WTC11 (cell line): ENCODE results near the gene TSC22D2. TPM values are rescaled to one million over a fixed set of nuclear protein-coding genes. Genes with fewer than 3 reads are reported as not detected.

ENCODE experiments used
- ATAC-seq: fragments of 200-7000 bp; cut with Tn5 transposase; 2 replicates; pipeline ENCODE4 v1.10.0; 2021; ENCODE audit warnings: mild to moderate bottlenecking, moderate library complexity
- CTCF ChIA-PET: fragments of 300-600 bp; sonication (Branson Sonifier 250); formaldehyde crosslinking; loops from one replicate; lab custom pipeline; 2021; ENCODE audit warnings: antibody characterized with exemption; lab: Charles Lee
- POLR2A ChIA-PET: fragments of 350-600 bp; sonication (Branson Sonifier 250); formaldehyde crosslinking; loops from one replicate; lab custom pipeline; 2021; ENCODE audit warnings: antibody characterized with exemption; lab: Charles Lee
- DNase-seq: peaks from one replicate; pipeline ENCODE4 v3.0.0; 2021; ENCODE audit warnings: low spot score
- H3K27ac Mint-ChIP-seq: 2 replicates; pipeline ENCODE4 v1.8.0; 2021; ENCODE audit warnings: mixed read lengths
- H3K27me3 Mint-ChIP-seq: 2 replicates; pipeline ENCODE4 v1.8.0; 2021; ENCODE audit warnings: low read depth, mild to moderate bottlenecking, moderate library complexity, mixed read lengths
- H3K36me3 Mint-ChIP-seq: 2 replicates; pipeline ENCODE4 v1.8.0; 2021; ENCODE audit warnings: mixed read lengths
- H3K4me1 Mint-ChIP-seq: 2 replicates; pipeline ENCODE4 v1.8.0; 2022; ENCODE audit warnings: mixed read lengths
- H3K4me3 Mint-ChIP-seq: 2 replicates; pipeline ENCODE4 v1.8.0; 2021; ENCODE audit warnings: mild to moderate bottlenecking, moderate library complexity, mixed read lengths
- H3K9me3 Mint-ChIP-seq: 2 replicates; pipeline ENCODE4 v1.8.0; 2021; ENCODE audit warnings: mixed read lengths
- ATF1 ChIP-seq: sonication (generic); formaldehyde crosslinking; IDR thresholded peaks from 2 replicates; pipeline ENCODE4 v1.8.1; 2023; ENCODE audit warnings: mild to moderate bottlenecking, moderate library complexity, missing genetic modification reagents
- EMX1 ChIP-seq: fragments of 250-450 bp; sonication (Bioruptor Pico); IDR thresholded peaks from 2 replicates; pipeline ENCODE4 v1.8.0; 2021; ENCODE audit warnings: mild to moderate bottlenecking
- ESRRA ChIP-seq: sonication (generic); formaldehyde crosslinking; IDR thresholded peaks from 2 replicates; pipeline ENCODE4 v1.8.1; 2022; ENCODE audit warnings: mild to moderate bottlenecking, missing genetic modification reagents, borderline replicate concordance
- MXD4 ChIP-seq: fragments of 250-450 bp; sonication (Bioruptor Pico); IDR thresholded peaks from 2 replicates; pipeline ENCODE4 v1.8.0; 2021; ENCODE audit warnings: mild to moderate bottlenecking, moderate library complexity, borderline replicate concordance
- NFATC4 ChIP-seq: fragments of 250-450 bp; sonication (Bioruptor Pico); IDR thresholded peaks from 2 replicates; pipeline ENCODE4 v1.9.0; 2021; ENCODE audit warnings: mild to moderate bottlenecking
- NR3C1 ChIP-seq: sonication (generic); formaldehyde crosslinking; conservative IDR thresholded peaks from 2 replicates; pipeline ENCODE4 v1.8.1; 2023; ENCODE audit warnings: low read depth, mild to moderate bottlenecking, missing genetic modification reagents
- TEAD1 ChIP-seq: sonication (generic); formaldehyde crosslinking; IDR thresholded peaks from 2 replicates; pipeline ENCODE4 v1.8.0; 2022; ENCODE audit warnings: mild to moderate bottlenecking, missing genetic modification reagents
- TEAD4 ChIP-seq: sonication (generic); formaldehyde crosslinking; IDR thresholded peaks from 2 replicates; pipeline ENCODE4 v1.8.0; 2022; ENCODE audit warnings: mild to moderate bottlenecking, missing genetic modification reagents
- ZNF138 ChIP-seq: sonication (generic); formaldehyde crosslinking; conservative IDR thresholded peaks from 2 replicates; pipeline ENCODE4 v1.8.1; 2022; ENCODE audit warnings: mild to moderate bottlenecking, moderate library complexity, missing genetic modification reagents
- ZNF219 ChIP-seq: sonication (generic); formaldehyde crosslinking; IDR thresholded peaks from 2 replicates; pipeline ENCODE4 v1.8.0; 2023; ENCODE audit warnings: missing genetic modification reagents, mild to moderate bottlenecking, borderline replicate concordance
- ZNF232 ChIP-seq: sonication (generic); formaldehyde crosslinking; IDR thresholded peaks from 2 replicates; pipeline ENCODE4 v1.8.0; 2022; ENCODE audit warnings: mild to moderate bottlenecking, missing genetic modification reagents
- ZNF317 ChIP-seq: sonication (generic); formaldehyde crosslinking; IDR thresholded peaks from 2 replicates; pipeline ENCODE4 v1.8.1; 2023; ENCODE audit warnings: low read depth, mild to moderate bottlenecking, moderate library complexity, missing genetic modification reagents, borderline replicate concordance
- ZNF671 ChIP-seq: fragments of 250-450 bp; sonication (Bioruptor Pico); IDR thresholded peaks from 2 replicates; pipeline ENCODE4 v1.8.0; 2021; ENCODE audit warnings: mild to moderate bottlenecking
- total RNA-seq: library from RNA; stranded (reverse); gene quantifications from 3 replicates; pipeline ENCODE4 v1.2.3, GENCODE V29; 2021
- TF ChIP-seq, protein P1 (sequence below): sonication (generic); formaldehyde crosslinking; IDR thresholded peaks from 2 replicates; pipeline ENCODE4 v1.8.1; 2023; ENCODE audit warnings: mild to moderate bottlenecking, missing genetic modification reagents, moderate library complexity
- TF ChIP-seq, protein P2 (sequence below): sonication (generic); formaldehyde crosslinking; IDR thresholded peaks from 2 replicates; pipeline ENCODE4 v1.8.1; 2022; ENCODE audit warnings: mild to moderate bottlenecking, missing genetic modification reagents, moderate library complexity, borderline replicate concordance
- TF ChIP-seq, protein P3 (sequence below): sonication (generic); formaldehyde crosslinking; IDR thresholded peaks from 2 replicates; pipeline ENCODE4 v1.8.1; 2022; ENCODE audit warnings: low read depth, mild to moderate bottlenecking, moderate library complexity, missing genetic modification reagents, borderline replicate concordance
- TF ChIP-seq, protein P4 (sequence below): sonication (generic); formaldehyde crosslinking; IDR thresholded peaks from 2 replicates; pipeline ENCODE4 v1.8.1; 2023; ENCODE audit warnings: mild to moderate bottlenecking, moderate library complexity, missing genetic modification reagents
- TF ChIP-seq, protein P5 (sequence below): sonication (generic); formaldehyde crosslinking; IDR thresholded peaks from 2 replicates; pipeline ENCODE4 v1.8.1; 2022; ENCODE audit warnings: missing genetic modification reagents, borderline replicate concordance
- TF ChIP-seq, protein P6 (sequence below): sonication (generic); formaldehyde crosslinking; IDR thresholded peaks from 2 replicates; pipeline ENCODE4 v1.8.0; 2022; ENCODE audit warnings: mild to moderate bottlenecking, missing genetic modification reagents
- TF ChIP-seq, protein P7 (sequence below): fragments of 200-600 bp; IDR thresholded peaks from 2 replicates; pipeline ENCODE4 v1.8.0; 2022; ENCODE audit warnings: antibody characterized with exemption
- TF ChIP-seq, protein P8 (sequence below): sonication (generic); formaldehyde crosslinking; IDR thresholded peaks from 2 replicates; pipeline ENCODE4 v1.8.0; 2022; ENCODE audit warnings: mild to moderate bottlenecking, missing genetic modification reagents
- TF ChIP-seq, protein P9 (sequence below): sonication (generic); formaldehyde crosslinking; conservative IDR thresholded peaks from 2 replicates; pipeline ENCODE4 v1.8.1; 2022; ENCODE audit warnings: mild to moderate bottlenecking, missing genetic modification reagents

The TSC22D2 gene
- total RNA-seq, 1 experiment from 2014 or later, result 24.0 TPM

DNA sequence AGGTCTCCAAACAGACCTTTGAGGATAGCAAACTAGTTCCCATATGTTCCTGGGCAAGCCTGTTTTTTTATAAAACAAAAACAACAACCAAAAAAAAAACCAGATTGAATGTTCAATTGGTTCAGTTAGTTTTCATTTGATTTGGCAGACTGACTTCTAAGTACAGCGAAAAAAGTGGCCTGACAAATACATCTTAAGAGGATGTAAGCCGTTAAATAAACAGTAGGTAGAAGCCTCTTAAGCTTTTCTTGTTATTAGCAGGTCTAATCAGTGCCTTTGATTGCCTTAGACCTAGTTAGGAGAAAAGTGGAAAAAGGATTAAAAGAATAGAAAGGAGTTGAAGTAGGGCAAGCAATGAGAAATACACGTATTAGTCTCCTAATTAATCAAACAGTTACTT lies 13.2 kb downstream of the TSC22D2 start (continued):
- no peak for TF ChIP-seq TEAD1 (CRISPR knock-in tag)
- TF ChIP-seq NFATC4 (CRISPR knock-in tag), result no peak
- TF ChIP-seq, protein P1, sequence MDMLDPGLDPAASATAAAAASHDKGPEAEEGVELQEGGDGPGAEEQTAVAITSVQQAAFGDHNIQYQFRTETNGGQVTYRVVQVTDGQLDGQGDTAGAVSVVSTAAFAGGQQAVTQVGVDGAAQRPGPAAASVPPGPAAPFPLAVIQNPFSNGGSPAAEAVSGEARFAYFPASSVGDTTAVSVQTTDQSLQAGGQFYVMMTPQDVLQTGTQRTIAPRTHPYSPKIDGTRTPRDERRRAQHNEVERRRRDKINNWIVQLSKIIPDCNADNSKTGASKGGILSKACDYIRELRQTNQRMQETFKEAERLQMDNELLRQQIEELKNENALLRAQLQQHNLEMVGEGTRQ (CRISPR knock-in tag), result no peak
- TF ChIP-seq, protein P2, sequence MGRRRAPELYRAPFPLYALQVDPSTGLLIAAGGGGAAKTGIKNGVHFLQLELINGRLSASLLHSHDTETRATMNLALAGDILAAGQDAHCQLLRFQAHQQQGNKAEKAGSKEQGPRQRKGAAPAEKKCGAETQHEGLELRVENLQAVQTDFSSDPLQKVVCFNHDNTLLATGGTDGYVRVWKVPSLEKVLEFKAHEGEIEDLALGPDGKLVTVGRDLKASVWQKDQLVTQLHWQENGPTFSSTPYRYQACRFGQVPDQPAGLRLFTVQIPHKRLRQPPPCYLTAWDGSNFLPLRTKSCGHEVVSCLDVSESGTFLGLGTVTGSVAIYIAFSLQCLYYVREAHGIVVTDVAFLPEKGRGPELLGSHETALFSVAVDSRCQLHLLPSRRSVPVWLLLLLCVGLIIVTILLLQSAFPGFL (CRISPR knock-in tag), result no peak
- TF ChIP-seq ZNF138, result no peak
- TF ChIP-seq, protein P3, sequence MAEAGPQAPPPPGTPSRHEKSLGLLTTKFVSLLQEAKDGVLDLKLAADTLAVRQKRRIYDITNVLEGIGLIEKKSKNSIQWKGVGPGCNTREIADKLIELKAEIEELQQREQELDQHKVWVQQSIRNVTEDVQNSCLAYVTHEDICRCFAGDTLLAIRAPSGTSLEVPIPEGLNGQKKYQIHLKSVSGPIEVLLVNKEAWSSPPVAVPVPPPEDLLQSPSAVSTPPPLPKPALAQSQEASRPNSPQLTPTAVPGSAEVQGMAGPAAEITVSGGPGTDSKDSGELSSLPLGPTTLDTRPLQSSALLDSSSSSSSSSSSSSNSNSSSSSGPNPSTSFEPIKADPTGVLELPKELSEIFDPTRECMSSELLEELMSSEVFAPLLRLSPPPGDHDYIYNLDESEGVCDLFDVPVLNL (CRISPR knock-in tag), result no peak
- no peak for TF ChIP-seq NR3C1 (CRISPR knock-in tag)
- no peak for TF ChIP-seq MXD4 (CRISPR knock-in tag)
- TF ChIP-seq, protein P4, sequence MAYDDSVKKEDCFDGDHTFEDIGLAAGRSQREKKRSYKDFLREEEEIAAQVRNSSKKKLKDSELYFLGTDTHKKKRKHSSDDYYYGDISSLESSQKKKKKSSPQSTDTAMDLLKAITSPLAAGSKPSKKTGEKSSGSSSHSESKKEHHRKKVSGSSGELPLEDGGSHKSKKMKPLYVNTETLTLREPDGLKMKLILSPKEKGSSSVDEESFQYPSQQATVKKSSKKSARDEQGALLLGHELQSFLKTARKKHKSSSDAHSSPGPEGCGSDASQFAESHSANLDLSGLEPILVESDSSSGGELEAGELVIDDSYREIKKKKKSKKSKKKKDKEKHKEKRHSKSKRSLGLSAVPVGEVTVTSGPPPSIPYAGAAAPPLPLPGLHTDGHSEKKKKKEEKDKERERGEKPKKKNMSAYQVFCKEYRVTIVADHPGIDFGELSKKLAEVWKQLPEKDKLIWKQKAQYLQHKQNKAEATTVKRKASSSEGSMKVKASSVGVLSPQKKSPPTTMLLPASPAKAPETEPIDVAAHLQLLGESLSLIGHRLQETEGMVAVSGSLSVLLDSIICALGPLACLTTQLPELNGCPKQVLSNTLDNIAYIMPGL, result no peak
- TF ChIP-seq, protein P5, sequence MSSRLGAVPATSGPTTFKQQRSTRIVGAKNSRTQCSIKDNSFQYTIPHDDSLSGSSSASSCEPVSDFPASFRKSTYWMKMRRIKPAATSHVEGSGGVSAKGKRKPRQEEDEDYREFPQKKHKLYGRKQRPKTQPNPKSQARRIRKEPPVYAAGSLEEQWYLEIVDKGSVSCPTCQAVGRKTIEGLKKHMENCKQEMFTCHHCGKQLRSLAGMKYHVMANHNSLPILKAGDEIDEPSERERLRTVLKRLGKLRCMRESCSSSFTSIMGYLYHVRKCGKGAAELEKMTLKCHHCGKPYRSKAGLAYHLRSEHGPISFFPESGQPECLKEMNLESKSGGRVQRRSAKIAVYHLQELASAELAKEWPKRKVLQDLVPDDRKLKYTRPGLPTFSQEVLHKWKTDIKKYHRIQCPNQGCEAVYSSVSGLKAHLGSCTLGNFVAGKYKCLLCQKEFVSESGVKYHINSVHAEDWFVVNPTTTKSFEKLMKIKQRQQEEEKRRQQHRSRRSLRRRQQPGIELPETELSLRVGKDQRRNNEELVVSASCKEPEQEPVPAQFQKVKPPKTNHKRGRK (CRISPR knock-in tag), result no peak

DNA sequence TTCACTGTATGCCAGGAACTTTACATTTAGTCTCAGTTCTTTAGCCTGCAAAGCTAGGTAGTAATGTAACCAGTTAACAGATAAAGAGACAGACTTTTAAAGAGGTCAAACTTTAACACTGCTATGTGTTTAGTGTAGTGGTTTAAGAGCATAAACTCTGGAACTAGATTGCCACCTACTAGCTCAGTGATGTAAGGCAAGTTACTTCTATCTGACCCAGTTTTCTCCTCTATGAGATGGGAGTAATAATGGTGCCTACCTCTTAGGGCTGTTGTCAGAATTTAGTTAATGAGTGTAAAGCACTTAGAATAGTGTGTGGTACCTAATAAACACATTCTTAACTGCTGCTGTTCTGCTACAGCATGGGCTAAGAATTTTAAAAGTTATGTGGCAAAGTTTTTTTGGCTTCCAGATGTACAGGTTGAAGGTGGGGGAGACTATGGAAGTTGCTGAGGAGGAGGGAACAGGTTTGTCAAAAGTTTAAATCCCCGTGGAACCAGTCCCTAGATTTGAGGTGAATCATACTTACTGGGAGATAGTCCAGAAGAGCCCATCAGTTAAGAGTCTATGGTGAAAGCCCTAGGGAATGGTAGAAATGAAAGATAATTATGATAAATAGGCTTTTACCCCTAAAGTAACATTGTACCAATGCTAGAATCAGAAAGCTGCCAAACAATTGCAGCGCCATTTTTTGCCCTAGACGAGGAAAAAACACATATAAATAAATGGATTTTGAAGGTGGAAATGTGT lies 13.9 kb downstream of the TSC22D2 start:
- Mint-ChIP-seq H3K4me1 (peaks cover 19% of the 10 kb centered on the region), H3K9me3 (no peaks in the 10 kb centered on the region), H3K36me3 (no peaks in the 10 kb centered on the region), H3K4me3 (no peak overlapping the region), H3K27ac (no peak overlapping the region), H3K27me3 (no peaks in the 10 kb centered on the region)
- ChIA-PET POLR2A (interaction anchor here (0.6 kb wide), 1 partner anchor 13 kb away, joined by 3 read pairs; no protein-coding TSS in a partner anchor), CTCF (interaction anchor here (0.6 to 1.1 kb wide), 2 partner anchors 12 to 52 kb away, joined by 3 read pairs; no protein-coding TSS in a partner anchor)
- ATAC-seq (no peak), DNase-seq (no peak)
- TF ChIP-seq, protein P6, sequence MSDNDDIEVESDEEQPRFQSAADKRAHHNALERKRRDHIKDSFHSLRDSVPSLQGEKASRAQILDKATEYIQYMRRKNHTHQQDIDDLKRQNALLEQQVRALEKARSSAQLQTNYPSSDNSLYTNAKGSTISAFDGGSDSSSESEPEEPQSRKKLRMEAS (CRISPR knock-in tag), result no peak
- TF ChIP-seq EMX1 (CRISPR knock-in tag) (no peak), ATF1 (CRISPR knock-in tag) (no peak), ESRRA (CRISPR knock-in tag) (no peak), ZNF671 (no peak), TEAD4 (CRISPR knock-in tag) (no peak), ZNF317 (CRISPR knock-in tag) (no peak), ZNF219 (no peak), ZNF232 (CRISPR knock-in tag) (no peak)
- TF ChIP-seq, protein P7, sequence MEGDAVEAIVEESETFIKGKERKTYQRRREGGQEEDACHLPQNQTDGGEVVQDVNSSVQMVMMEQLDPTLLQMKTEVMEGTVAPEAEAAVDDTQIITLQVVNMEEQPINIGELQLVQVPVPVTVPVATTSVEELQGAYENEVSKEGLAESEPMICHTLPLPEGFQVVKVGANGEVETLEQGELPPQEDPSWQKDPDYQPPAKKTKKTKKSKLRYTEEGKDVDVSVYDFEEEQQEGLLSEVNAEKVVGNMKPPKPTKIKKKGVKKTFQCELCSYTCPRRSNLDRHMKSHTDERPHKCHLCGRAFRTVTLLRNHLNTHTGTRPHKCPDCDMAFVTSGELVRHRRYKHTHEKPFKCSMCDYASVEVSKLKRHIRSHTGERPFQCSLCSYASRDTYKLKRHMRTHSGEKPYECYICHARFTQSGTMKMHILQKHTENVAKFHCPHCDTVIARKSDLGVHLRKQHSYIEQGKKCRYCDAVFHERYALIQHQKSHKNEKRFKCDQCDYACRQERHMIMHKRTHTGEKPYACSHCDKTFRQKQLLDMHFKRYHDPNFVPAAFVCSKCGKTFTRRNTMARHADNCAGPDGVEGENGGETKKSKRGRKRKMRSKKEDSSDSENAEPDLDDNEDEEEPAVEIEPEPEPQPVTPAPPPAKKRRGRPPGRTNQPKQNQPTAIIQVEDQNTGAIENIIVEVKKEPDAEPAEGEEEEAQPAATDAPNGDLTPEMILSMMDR, result no peak
- TF ChIP-seq, protein P1 (CRISPR knock-in tag), result no peak
- TF ChIP-seq, protein P8, sequence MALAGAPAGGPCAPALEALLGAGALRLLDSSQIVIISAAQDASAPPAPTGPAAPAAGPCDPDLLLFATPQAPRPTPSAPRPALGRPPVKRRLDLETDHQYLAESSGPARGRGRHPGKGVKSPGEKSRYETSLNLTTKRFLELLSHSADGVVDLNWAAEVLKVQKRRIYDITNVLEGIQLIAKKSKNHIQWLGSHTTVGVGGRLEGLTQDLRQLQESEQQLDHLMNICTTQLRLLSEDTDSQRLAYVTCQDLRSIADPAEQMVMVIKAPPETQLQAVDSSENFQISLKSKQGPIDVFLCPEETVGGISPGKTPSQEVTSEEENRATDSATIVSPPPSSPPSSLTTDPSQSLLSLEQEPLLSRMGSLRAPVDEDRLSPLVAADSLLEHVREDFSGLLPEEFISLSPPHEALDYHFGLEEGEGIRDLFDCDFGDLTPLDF (CRISPR knock-in tag), result no peak
- TF ChIP-seq, protein P9, sequence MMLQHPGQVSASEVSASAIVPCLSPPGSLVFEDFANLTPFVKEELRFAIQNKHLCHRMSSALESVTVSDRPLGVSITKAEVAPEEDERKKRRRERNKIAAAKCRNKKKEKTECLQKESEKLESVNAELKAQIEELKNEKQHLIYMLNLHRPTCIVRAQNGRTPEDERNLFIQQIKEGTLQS, result no peak
